Measurements from ENCODE around the gene MACROH2A2.
"Not testable (repeated sequence)": the region's sequence is repeated elsewhere in the genome, so short reads cannot be mapped to it uniquely, and the experiment has no call there.

MACROH2A2 gene

DNA sequence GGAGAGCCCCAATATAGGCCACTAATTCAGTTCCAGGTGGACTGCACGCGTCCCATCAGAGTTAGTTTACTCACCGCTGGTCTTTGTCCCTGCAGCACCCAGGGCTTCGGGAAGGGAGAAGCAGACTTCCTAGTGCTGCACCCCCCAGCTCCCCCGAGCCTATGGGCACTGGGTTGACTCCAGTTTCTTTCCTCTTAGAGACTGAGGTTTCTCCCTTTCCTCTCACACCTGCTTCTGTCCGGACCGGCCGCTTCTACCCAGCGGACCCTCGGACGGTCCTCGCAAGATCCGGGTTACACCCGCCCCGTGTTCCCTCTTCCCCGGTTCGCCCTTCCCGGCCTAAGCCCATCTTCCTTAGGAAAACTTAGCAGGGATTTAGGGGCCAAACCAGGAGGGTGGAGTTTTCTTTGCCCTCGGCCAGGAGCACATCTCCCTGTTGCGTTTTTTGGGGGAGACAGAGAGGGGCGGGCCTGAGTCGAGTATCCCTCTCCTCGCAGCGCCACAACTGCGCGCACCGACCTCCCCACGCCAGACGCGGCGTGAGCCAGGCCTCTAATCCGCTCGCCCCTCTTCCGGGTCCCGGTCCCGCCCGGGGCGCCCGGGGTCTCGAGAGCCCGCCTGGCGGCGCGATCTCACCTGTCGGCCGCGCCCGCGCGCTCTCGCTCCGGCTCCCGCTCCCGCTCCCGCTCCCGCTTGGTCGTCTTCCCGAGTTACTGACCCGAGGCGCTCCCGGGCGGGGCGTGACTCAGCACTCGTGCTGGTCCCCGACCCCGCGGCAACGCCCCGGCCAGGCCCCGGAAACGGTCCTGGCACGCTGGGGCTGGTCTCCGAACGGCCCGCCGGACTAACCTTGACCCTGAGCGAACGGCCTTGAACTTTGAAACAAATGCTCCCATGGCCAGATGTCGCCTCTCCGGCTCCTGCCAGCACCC lies 79.7 kb downstream of the MACROH2A2 start, which contains the start of gene AIFM2:
Gene AIFM2, minus strand, starts transcription at position 728 of the 932 bp plus-strand sequence. CDS start 8,741 bp downstream, outside the sequence.
- DNase-seq = no peak

DNA sequence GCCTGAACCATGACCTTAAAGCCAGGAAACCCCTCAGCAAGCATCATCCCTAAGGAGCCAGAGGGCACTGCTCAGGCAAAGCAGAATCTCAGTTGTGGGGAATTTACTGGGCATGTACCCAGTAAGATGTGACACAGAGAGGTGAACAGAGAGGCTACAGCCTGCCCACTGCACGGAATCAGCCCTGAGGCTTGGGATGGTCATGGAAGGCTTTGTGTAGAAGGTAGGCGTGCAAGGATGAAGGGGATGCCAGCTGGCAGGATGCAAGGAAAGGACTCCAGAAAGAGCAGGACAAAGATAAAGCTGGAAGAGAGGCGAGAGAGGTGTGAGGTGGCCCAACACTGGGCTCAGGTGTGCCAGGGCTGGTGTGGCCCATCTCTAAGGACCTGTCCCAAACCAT lies 82.4 kb downstream of the MACROH2A2 start:
- no peak for DNase-seq

DNA sequence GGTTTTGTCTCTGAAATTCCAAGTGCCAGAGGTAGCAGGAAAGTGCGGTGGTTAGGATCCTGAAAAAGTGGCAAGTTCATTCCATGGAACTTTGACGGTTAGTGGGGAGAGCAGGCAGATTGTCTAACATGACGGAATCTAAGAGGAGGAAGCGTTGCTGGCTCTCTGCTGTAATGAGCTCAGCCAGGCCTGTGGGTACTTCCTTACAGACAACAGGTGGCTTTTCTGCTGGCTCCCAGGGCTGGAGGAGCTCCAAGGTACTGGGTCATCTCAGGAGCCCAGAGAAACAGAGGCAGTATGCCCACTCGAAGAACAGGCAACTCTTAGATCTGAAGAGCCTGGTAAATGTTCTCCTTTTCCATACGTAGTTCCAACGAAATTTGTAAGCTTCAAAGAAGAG lies 83.0 kb downstream of the MACROH2A2 start:
- no peak for DNase-seq

DNA sequence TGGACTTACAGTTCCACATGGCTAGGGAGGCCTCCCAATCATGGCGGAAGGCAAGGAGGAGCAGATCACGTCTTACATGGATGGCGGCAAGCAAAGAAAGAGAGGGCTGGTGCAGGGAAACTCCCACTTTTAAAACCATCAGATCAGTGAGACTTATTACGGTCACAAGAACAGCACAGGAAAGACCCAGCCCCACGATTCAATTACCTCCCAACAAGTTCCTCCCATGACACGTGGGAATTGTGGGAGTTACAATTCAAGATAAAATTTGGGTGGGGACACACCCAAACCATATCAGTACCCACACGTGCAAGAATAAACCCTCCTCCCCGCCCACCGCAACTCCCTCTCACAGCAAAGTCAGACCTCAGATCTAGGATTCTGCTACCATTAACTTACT lies 84.5 kb downstream of the MACROH2A2 start:
- no peak for DNase-seq

DNA sequence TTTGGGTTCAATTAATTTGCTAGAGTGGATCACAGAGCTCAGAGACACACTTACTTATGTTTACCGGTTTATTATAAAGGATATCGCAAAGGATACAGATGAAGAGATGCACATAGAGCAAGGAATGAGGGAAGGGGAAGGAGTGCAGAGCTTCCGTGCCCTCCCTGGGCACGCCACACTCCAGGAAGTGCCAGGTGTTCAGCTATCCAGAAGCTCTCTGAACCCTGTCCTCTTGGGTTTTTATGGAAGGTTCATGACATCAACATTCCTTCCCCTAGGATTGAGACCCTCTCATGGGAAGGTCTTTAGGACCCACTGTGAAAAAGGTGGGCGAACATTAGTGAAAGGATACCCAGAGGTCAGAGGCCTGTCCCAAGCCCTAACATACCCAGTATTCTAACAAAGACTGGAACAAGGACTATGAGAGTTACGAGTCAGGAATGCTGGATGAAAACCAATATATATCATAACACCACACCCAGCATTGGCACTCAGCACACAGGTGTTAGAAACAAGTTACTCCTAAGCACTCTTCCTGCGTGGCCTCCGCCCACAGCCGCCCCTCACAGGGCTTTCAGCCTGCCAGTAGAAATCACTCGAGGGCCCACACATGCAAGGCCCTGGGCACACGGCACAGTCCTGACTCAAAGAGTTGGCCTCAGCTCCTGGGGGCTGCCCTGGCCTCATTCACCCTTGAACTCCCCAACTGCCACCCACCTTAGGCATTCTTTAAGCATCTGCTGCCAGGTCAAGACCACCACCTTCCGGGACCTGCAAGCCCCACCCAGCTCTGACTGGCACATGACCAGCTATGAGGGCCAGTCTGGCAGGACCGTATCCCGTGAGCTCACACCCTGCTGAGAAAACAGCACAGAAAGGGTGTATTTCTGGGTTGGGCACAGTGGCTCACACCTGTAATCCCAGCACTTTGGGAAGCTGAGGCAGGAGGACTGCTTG lies 85.6 kb downstream of the MACROH2A2 start:
- no peak for DNase-seq

DNA sequence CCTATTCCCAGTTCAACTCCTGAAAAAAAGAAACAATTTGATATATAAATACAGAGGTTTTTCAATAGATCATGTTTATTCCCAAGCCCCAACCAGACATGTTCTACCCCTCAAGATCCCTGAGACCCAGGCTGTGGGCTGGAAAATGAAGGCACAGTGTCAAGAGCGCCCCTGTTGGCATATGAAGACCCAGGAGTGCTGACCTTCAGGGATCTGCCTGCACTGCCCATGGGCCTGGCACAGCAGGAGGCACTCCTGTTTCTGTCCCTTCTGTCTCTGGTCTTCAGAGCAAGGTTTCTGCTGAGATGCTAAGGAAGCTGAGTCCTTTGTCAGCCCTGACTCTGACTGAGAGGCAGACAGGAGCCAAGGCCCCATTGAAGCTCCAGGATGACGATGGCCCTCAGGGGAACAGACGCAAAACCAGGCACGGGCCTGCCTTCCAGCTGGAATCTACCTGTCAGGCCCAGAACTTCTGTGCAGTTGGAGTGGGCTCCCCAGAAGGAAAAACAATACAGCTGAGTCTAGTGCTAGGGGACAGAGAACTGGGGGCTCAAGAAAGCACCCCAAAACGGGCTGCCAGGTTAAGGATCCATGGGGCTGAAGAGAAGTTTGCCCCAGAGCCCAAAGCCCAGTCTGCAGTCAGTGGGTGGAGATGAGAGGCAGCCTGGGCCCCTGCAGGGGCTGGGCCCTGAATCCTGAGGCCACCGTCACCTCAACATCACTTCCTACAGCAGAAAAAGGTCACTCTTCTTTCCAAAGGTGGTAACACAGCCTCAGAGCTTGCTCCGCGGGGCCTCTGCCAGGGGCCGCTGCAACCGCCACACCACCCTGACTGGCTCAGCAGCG lies 86.7 kb downstream of the MACROH2A2 start:
- DNase-seq = no peak

DNA sequence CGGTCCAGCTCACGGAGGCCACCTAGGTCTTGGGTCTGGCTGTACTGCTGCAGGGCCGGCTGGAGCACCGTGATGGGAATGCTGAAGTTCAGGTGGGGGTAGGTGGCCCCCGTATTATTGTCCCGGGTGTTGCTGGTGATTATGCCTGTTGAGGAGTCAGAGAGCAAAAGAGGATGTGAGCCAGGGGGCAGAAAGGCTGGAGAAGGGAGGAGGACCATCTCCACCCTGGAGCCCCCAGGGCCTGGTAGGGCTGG lies 87.3 kb downstream of the MACROH2A2 start:
- DNase-seq = no peak

DNA sequence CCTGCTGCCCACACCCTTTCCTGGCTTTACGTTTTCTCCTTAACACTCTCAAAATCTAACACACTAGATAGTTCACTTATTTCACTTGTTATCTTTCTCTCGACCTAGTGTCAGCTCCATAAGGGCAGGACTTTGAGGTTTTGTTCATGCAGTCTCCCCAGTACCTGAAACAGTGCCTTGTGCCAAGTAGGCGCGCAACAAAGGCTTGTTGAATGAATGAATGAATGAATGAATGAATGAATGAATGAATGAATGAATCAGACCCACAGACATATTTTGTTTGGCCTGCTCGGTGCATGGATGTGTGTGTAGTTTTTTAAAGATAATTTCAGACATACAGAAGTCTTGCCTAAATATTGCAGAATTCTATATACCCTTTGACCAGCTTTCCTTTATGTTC lies 87.7 kb downstream of the MACROH2A2 start:
- no peak for DNase-seq

DNA sequence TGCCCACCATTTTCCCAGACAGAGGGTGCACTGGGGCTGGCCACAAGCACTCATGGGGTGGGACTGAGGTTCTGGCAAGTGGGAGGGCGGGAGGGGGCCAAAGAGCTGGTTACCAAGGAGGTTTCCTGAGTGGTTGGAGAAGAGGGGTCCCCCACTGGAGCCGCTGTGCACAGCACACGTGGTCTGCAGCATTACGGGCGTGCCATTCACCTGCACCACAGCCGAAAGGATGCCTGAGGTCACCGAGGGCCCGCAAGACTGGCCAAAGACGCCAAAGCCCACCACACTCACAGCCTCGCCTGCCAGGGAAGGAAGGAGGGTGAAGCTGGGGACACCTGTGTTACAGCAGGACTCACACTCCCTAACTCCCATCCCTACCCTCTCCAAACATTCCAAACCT lies 89.9 kb downstream of the MACROH2A2 start:
- DNase-seq = no peak

DNA sequence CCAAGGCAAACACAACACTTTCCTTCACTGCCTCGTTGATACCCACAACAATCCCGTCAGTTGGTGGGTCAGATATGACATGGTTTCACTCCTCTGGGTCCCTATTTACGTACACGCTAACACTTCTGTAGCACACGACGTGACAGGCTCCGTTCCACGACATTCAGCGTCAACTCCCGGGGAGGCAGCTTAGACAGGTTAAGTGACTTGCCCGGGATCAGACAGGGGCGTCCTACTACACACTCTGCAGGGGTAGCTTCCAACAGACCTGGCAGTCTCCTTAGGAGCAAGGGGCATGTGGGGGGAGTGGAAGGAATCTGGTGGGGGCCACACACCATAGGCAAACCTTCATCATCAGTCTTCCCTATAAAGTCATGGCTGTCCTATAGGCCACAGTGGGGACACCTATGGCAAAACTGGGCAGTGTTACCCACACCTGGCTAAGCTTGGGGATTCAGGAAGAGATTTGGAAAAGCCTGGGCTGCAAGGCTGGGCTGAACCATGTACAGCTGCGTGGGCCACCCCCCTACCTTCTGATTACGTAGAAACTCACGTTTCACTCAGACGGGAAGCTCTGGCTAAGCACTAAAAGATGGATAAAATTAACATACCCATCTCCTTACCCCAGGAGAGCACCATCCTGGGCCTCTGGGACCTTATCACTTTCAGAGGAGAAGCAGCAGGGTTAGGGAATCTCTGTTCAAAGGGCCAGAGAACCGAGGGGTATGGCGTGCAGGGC lies 91.9 kb downstream of the MACROH2A2 start:
- no peak for DNase-seq

DNA sequence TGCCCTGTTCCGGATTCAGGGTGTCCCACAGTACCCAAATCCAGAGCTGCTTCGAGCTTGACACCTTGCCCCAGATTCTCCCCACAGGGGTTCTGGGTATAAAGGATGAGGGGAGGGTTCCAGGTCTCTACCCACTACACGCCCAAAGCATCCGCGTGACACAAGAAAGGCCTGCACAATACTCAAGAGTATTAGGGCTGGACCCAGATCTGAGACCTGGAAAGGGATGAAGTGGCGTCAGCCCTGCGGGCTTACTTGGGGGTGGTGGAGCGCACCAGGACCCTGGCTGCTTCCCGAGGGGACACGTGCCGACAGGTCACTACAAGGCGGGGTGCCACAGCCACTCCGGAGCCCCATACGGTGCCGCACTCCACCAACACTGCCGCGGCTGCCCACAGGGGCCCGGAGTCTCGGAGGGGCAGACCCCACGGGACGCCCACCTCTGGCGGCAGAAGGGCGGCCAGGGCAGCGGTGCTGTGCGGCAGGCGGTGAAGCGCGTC lies 92.6 kb downstream of the MACROH2A2 start:
- no peak for DNase-seq

DNA sequence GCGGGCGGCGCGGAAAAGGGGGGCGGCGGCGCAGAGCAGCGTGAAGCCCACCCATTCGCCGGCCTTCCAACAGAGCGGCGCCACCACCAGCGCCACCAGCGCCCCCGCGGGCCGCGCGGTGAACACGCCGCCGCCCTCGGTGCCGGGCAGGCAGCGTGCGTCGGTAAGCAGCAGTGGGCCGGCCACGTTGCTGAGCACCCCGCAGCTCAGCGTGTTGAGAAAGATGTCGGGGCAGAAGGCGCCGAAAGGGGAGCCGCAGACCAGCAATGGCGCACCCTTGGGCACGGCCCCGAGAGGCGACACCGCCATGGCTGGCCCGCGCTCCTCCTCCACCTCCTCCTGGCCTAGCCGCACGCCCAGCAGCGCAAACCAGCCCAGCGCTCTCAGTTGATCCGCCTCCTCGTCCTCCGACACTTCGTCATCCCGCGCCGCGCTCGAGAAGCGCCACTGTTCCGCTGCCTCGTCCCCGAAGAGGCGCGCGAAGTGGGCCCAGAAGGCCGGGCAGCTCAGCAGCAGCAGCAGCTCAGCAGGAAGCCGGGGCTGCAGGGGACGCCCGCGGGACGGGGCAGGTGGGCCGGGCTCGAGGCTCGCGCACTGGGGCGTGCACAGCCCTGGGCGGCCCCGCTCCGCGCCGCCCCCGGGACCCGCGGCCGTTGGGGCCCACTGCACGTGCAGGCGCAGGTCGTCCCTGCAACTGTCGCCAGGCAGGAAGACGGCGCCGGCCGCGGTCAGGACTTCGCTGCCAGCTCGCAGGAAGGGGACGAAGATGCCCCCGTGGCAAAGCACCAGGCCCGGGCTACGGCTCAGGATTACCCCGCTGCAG lies 93.2 kb downstream of the MACROH2A2 start:
- DNase-seq = peak; percentile 4

DNA sequence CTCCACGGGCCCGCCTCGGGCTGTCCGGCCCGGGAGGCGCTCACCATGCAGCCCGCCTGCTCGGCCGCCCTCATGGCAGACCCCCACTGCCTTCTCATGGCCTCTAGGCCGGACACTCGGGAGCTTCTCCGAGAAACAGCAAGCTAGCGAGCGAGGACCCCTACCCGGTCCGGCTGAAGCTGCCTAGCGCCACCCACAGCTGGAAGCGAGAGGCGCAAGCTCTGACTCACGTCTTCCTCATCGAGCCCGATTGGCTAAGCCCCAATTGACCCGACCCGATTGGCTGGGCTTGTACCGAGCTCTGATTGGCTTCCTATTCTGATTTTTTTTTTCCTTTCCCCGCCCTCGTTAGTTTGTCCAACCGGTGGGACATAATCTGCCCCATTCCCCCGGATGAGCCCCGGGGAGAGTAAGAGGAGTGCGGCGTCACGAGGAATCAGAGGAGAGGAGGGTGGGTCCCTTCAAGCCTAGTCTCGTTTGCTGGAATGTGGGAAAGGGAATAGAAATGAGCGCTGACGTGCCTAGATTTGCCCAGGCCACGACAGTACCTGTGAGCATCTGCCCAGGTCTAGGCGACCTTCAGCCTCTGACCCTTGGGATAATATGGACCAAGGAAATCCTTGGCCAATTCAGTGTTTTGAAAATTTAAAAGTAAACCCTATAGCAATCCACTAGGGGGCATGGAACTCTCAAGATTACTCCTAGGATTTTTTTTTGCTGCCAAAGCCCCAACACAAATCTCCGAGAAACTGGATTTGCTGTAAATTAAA lies 94.0 kb downstream of the MACROH2A2 start, which contains the start of gene TYSND1:
Gene TYSND1, minus strand, starts transcription at position 212 of the 770 bp plus-strand sequence. Its CDS starts 114 bp downstream, at position 98.
- DNase-seq = peak; percentile 93

DNA sequence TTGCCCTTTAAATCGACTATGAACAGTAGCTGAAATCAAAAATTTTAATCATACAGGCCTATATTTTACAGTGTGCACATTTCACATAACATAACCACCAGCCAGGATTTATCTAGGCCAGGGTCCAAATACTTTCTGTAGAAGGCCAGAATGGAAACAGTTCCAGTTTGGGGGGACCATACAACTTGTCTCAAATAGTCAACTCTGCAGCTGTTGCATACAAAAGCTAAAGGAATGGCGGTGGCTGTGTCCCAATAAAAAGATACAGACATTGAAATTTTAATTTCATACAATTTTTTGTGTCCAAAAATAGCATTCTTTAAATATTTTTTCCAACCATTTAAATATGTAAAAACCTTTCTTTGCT lies 94.6 kb downstream of the MACROH2A2 start:
- no peak for DNase-seq

DNA sequence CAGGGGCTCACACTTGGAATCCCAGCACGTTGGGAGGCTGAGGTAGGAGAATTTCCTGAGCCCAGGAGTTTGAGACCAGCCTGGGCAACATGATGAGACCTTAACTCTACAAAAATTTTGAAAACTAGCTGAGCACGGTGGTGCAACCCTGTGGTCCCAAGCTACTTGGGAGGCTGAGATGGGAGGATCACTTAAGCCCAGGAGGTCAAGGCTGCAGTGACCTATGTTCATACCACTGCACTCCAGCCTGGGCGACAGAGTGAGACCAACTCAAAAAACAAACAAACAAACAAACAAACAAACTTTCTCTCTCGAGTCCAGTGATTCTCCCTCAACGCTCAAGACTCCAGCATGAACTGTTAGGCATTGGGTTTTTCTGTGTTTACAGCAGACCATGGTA lies 95.9 kb downstream of the MACROH2A2 start:
- DNase-seq = no peak

DNA sequence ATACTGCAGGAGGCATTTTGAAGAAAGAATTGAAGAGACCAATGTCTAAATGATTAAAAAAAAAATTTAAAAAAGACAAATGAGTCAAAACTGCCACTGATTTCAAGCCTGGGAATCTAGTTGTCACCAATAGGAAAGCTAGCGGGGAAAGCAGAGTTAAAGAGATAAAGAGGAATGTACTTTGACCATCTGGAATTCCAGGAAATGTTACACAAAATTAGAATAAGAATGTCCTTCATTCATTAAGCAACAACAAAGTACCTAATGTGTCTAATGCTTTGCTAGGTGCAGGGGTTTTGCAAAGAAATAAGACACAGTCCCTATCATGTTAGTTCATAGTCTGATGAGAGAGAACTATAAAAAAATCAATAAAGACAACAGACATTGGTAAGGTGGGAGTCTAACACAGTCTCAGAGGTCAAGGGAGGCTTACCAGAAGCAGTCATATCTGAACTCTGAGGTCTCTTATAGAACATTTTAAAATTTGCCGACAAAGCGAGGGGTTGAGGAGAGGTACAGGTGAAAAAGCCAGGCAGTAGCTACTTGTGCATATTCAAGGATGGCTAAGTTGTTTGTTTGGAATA lies 102.7 kb downstream of the MACROH2A2 start:
- no peak for DNase-seq

DNA sequence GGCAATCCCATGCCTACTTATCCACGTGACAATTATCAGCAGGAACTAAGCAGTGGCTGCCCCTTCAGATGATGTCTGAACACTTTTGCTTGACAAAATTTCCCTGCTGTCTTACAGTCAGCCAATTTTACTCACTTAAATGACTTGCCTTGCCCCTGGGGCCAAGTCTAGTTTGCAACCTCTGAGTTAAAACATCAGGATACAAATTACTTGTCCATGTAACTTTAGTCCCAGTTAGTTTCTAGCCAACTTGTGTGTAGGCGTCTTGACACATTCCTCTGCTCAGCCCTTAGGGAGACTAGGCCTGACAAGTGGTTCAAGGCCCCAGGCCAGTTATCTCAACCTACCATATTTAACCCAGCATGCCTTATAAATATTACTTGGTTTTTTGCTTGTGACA lies 105.5 kb downstream of the MACROH2A2 start:
- no peak for DNase-seq

DNA sequence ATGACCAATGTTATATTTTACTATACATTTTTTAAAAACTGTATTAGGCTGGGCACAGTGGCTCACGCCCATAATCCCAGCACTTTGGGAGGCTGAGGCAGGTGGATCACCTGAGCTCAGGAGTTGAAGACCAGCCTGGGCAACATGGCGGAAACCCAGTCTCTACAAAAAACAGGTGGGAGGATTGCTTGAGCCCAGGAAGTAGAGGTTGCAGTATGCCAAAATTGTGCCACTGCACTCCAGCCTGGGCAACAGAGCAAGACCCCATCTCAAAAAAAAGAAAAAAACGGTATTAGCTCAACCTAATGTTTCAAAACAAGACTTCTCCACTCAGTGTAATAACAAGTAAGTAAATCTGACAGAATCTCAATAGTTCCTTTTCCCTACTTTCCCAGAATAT lies 106.7 kb downstream of the MACROH2A2 start:
- not testable (repeated sequence) for DNase-seq

DNA sequence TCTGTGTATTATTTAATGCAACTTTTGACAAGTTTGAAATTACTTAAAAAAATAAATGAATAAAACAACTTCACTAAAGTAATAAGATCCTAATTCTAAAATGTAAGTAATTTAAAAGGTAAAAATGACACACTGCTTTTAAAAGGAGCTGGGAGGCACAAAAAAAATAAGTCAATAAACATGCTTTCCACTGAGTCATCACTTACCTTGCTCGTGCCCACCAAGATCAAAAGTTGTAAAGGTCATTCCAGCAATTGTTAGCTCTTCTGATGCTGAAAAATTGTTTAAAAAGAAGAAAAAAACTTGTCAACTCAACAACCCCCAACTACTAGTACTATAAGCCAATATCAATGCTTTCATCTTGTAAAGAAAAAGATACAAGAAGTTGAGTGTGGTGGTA lies 108.2 kb downstream of the MACROH2A2 start:
- no peak for DNase-seq

Data from NCI-H446 treated with DMSO at 0.1 percent for 48 hours (cell line).